Kidney (tissue), 14 donors: ENCODE results near the gene SNCAIP. TPM values are rescaled to one million over a fixed set of nuclear protein-coding genes. Genes with fewer than 3 reads are reported as not detected.

Experiments
- DNase-seq, 5 donors: peaks; one replicate each; pipeline ENCODE4 v3.0.0-alpha.2; 2013 to 2020
- FAIRE-seq: peaks from 2 replicates; lab custom pipeline; 2012; peaks lifted over from hg19 to GRCh38; lab: Jason Lieb, UNC
- H3K27ac ChIP-seq, 2 donors: one replicate each; pipeline ENCODE4 v1.7.0; 2013; ENCODE audit warnings: low read depth in 2 of 2, low read length in 2 of 2, inconsistent platforms in 1 of 2
- H3K27me3 ChIP-seq: one replicate; pipeline ENCODE4 v1.7.1; 2013; ENCODE audit warnings: low read length, inconsistent platforms; ENCODE audit not compliant: control insufficient read depth, insufficient read depth
- H3K36me3 ChIP-seq, 3 donors: one replicate each; pipeline versions ENCODE4 v1.7.0 to v1.7.1; 2013; ENCODE audit warnings: low read length in 3 of 3, control low read depth in 1 of 3, inconsistent platforms in 1 of 3; ENCODE audit not compliant: insufficient read depth in 3 of 3, control insufficient read depth in 2 of 3
- H3K4me1 ChIP-seq, 3 donors: one replicate each; pipeline versions ENCODE4 v1.7.0 to v1.7.1; 2013; ENCODE audit warnings: low read length in 3 of 3, inconsistent platforms in 1 of 3, low read depth in 1 of 3; ENCODE audit not compliant: control insufficient read depth in 2 of 3, insufficient read depth in 2 of 3
- H3K4me3 ChIP-seq, 3 donors: one replicate each; pipeline versions ENCODE4 v1.7.0 to v1.8.1; 2013; ENCODE audit warnings: low read length in 3 of 3, control low read depth in 1 of 3, inconsistent platforms in 1 of 3
- H3K9ac ChIP-seq, 3 donors: one replicate each; pipeline versions ENCODE4 v1.7.0 to v1.7.1; 2013; ENCODE audit warnings: low read length in 3 of 3, control low read depth in 1 of 3, inconsistent platforms in 1 of 3
- H3K9me3 ChIP-seq, 3 donors: one replicate each; pipeline versions ENCODE4 v1.7.0 to v1.7.1; 2013; ENCODE audit warnings: low read length in 3 of 3, control low read depth in 1 of 3, inconsistent platforms in 1 of 3; ENCODE audit not compliant: control insufficient read depth in 2 of 3, insufficient read depth in 1 of 3
- CTCF ChIP-seq: IDR thresholded peaks from 3 replicates; pipeline ENCODE4 v1.5.1; 2012; ENCODE audit warnings: mild to moderate bottlenecking, moderate library complexity, borderline replicate concordance; ENCODE audit not compliant: insufficient read depth; ENCODE audit errors: extremely low read depth
- intact Hi-C: fragments of 100-400 bp; cut with DNase I; formaldehyde crosslinking; loops from one replicate; pipeline ENCODE4 v1.11.1; 2022
- polyA plus RNA-seq: library from polyadenylated mRNA; stranded (reverse); fragments of 350-450 nt; fragmentation: Illumina TruSeq; extraction: RNeasy Lipid Tissue Mini Kit (QIAGEN cat#74804); gene quantifications from one replicate; pipeline ENCODE4 v1.2.3, GENCODE V29; 2014; ENCODE audit warnings: low read depth, low replicate concordance; ENCODE audit not compliant: insufficient read depth
- total RNA-seq: library from RNA; stranded (reverse); fragmentation: NEBNext Ultra II Directional; extraction: Animal tissue kit (Norgen Biotek cat#: 25700); gene quantifications from one replicate; pipeline ENCODE4 v1.2.1, GENCODE V29; 2021
- donor health status: control.
- donor health status: control.
- donor health status: control.
- donor health status: control.
- donor health status: control.
- donor health status: DM: yes; HTN: yes; CAD: no.
- donor health status: Normal renal cell carcinoma (clear cell type).

Gene SNCAIP
- total and polyA plus RNA-seq, 2 donors from 2014 or later = 0.82 to 7.8 TPM

GRCh38 chr5:122445070-122445469 lies 133.0 kb downstream of the SNCAIP start:
- FAIRE-seq (no peak), DNase-seq (no peak)
- no peak overlapping the region for H3K4me3 ChIP-seq
- no peak for TF ChIP-seq CTCF
- H3K27ac ChIP-seq = no peak overlapping the region
- no peaks in the 10 kb centered on the region for H3K9me3 ChIP-seq
- H3K36me3 ChIP-seq = no peaks in the 10 kb centered on the region
- no peaks in the 10 kb centered on the region for H3K27me3 ChIP-seq
- no peak overlapping the region for H3K9ac ChIP-seq
- intact Hi-C loops = no loop called here
- no peaks in the 10 kb centered on the region for H3K4me1 ChIP-seq

- intact Hi-C loops = no loop called here
Measured at GRCh38 chr5:122447072-122447471, 135.0 kb downstream of the SNCAIP start.

GRCh38 chr5:122447879-122448278 lies 135.8 kb downstream of the SNCAIP start:
- Histone ChIP-seq H3K4me1 (no peaks in the 10 kb centered on the region), H3K27ac (no peak overlapping the region), H3K9ac (no peak overlapping the region), H3K4me3 (no peak overlapping the region), H3K36me3 (no peaks in the 10 kb centered on the region), H3K27me3 (no peaks in the 10 kb centered on the region), H3K9me3 (no peaks in the 10 kb centered on the region)
- FAIRE-seq (no peak), DNase-seq (no peak)
- no peak for TF ChIP-seq CTCF
- intact Hi-C loops = no loop called here

More at GRCh38 chr5:122447072-122447471, 135.0 kb downstream of the SNCAIP start:
- no peaks in the 10 kb centered on the region for H3K4me1 ChIP-seq
- no peak overlapping the region for H3K4me3 ChIP-seq
- H3K27me3 ChIP-seq = no peaks in the 10 kb centered on the region
- FAIRE-seq (no peak), DNase-seq (no peak)
- no peak for TF ChIP-seq CTCF
- H3K27ac ChIP-seq = no peak overlapping the region
- no peak overlapping the region for H3K9ac ChIP-seq
- no peaks in the 10 kb centered on the region for H3K9me3 ChIP-seq
- H3K36me3 ChIP-seq = no peaks in the 10 kb centered on the region

GRCh38 chr5:122454541-122454940 lies 142.5 kb downstream of the SNCAIP start:
- DNase-seq = no peak
- H3K27me3 ChIP-seq = no peaks in the 10 kb centered on the region
- no peak for TF ChIP-seq CTCF
- H3K27ac ChIP-seq = no peak overlapping the region
- H3K4me1 ChIP-seq = no peaks in the 10 kb centered on the region
- intact Hi-C loops = no loop called here
- H3K36me3 ChIP-seq = no peaks in the 10 kb centered on the region
- H3K9ac ChIP-seq = no peak overlapping the region
- FAIRE-seq = no peak
- H3K9me3 ChIP-seq = no peaks in the 10 kb centered on the region
- H3K4me3 ChIP-seq = no peak overlapping the region
